Stimulated activated CD8-positive, alpha-beta memory T cell treated with anti-CD3 and anti-CD28 coated beads, Interleukin-4, amount 100 ng/mL, for 24 hours (primary cell): ENCODE measurements around the gene AACS.
"Not testable (repeated sequence)": the region's sequence is repeated elsewhere in the genome, so short reads cannot be mapped to it uniquely, and the experiment has no call there.

Experiments used
- DNase-seq: peaks from one replicate; pipeline ENCODE4 v3.0.0-alpha.2; 2020; ENCODE audit warnings: low read depth

Gene AACS

DNA sequence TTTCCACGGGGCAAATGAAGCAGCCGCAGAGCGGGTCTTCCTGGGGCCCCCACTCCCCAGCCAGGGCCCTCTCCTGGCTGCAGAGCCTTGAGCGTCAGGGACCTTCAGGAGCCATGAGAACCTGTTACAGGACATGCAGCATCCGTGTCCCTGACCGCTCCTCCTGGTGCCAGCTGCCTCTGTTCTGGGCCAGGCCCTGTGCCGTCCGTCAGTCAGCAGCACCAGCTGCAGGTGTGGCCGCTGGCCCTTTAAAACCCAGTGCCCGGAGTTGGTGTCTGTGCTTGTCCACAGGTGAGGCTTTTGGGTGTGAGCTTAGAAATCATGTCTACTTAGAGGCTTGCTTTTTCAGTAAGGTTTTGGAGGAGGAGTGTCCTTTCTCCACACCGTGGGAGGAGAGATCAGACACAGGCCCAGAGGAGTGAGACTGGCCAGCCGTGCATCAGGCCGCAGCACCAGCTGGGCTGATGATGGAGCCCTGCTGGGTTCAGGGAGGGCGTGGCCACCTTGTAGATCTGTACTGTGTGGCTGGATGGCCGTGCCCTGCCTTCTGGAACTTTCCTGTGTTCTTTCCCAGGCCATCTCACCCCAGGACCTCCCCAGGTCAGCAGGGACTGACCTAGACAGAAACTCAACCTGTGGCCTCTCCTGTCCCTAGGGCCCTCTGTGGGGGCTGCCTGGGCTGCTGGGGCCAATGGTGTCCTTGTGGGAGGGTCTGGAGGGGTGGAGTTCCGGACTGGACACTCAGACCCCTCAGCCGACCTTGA, 27.1 kb downstream of the AACS start:
- DNase-seq, result no peak

DNA sequence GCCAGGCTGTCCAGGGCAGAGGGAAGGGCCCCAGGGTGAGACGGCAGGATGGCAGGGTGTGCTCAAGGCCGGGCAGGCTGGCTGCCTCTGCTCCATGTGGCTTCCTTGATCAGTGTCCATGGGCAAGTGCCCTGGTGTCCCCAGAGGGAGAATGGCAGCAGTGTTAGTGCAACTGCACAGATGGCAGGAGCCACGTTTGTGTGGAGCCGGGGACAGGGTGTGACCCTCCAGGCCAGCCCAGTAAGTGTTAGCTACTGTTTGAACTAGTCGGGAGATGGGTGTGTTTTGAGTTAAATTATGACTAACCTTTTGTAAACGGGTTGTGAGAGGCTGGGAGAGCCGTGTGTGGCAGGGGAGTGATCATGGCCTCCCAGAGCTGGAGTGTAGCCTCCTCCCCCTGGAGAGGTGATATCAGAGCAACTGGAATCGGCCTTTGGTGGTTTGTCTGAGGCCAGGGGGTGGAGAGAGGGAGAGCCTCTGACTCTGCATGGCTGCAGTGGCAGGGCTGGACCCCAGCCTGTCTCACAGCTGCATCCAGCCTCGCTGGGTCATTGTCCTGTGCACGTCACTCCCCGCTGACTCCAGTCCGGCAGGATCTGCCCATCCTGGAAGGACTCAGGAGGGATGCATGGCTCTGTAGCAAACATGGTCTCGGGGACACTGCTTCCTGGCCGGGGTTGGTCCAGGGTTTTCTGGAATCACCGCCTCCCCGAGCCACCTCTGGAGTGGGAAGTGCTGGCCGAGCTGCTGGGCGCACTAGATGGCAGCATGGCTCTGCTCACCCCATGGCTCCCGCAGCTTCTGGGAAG, 27.8 kb downstream of the AACS start:
- DNase-seq, result no peak

DNA sequence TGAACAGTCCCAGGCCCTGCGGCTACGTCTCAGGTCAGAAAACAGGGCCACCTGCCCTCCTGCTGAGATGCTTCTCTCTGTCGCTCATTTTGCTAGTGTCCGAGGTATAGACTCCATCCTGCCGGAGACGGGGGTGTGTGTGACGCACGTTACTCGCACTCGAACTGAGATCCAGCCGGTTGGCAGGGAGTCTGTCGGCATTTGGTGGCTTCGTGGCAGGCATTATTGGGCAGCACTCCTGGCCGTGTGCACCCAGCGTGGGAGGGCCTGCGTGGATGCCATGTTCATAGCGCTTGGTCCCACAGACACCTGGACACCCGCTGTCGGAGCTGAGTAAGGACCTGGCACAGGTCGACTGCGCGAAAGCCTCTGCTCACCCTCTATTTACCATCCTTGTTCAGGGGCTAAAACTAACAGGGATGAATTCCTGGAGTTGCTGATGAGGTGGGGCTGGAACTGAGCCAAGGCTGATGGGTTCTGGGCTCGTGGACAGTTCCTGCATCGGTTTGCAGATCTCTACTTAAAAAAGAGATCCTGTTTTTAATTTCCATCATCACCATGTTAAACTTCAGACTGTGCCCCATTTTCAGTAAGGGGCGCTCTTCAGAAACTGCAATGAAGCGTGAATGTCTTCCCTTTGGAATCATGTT, 28.6 kb downstream of the AACS start:
- DNase-seq, result no peak

DNA sequence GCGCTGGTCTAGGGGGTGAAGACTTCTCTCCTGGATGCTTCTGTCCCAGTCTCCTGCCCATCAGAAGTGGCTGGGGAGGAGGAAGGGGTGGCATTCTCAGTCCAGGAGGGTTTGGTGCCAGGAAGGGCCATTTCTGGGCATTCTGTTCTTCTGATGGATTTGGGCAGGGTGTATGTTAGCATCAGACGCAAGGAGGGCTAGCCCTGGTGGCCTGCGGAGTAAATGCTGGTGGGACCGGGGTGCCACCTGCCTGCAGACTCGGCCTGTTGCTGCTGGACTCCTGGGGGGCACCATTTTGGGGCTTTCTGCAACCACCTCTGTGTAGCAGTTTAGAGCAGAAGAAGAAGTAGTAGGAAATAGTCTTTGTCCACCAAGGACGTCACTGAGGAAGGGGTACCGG, 31.7 kb downstream of the AACS start:
- no peak for DNase-seq

DNA sequence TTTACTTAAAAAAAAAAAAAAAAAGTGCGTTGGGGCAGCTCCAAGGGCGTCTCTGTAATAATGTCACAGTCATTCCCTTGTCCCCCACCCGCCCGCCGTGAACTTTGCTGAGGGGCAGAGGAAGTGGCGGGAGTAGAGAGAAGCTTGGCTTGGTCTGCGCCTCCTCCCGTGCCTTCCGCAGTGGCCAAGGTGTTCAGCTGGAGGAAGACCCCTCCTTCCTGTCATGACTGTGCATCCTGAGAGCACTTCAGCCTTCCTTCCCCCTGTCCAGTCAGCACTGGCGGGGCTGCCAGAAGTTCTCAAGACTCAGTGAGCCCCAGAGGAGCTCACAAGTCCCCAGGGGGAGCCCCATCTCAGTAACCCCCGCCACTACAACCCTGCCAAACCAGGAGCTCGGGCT, 32.2 kb downstream of the AACS start:
- no peak for DNase-seq

DNA sequence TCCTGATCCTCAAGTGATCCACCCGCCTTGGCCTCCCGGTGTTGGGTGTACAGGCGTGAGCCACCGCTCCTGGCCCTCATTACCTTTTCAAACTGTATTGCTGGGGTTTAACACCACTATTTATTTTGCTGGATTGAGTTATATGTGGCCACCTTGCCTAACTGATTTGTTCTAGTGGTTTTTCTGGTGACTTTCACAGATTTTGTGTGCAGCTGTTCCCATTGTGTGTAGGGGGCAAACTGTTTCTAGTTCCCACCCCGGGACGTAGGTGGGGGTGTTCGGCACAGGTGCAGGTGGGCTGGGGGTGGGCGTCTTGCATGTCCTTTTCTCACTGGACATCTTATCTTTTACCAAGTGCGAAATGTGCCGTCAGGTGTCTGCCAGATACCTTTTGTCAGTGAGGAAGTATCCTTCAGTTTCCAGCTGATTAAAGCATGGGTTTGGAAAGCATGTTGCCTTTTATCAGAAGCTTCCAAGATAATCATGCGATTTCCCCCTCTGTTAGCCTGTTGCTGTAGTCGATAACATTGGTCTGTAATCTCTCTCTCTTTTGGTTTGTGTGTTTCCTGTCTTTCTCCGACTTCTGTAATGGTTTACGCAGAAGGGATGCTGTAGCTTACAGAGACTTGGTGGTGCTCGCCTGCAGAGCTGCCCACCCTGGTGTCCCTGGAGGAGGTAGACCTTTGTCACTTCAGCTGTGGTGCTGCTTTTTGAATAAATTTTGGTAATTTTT, 33.6 kb downstream of the AACS start:
- no peak for DNase-seq

DNA sequence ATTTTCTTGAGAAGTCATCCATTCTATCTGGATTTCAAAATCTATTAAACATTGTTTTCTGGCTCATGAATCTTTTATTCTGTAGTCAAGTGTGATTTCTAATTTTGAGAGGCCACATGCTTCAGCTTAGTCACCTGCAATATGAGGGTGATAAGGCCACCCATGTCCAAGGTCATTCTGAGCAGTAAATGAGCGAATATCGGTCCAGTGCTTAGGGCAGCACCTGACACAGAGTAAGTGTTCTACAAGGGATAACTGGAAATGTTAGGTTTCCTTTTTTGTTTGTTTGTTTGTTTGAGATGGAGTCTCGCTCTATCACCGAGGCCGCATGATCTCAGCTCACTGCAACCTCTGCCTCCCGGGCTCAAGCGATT, 34.2 kb downstream of the AACS start:
- no peak for DNase-seq

DNA sequence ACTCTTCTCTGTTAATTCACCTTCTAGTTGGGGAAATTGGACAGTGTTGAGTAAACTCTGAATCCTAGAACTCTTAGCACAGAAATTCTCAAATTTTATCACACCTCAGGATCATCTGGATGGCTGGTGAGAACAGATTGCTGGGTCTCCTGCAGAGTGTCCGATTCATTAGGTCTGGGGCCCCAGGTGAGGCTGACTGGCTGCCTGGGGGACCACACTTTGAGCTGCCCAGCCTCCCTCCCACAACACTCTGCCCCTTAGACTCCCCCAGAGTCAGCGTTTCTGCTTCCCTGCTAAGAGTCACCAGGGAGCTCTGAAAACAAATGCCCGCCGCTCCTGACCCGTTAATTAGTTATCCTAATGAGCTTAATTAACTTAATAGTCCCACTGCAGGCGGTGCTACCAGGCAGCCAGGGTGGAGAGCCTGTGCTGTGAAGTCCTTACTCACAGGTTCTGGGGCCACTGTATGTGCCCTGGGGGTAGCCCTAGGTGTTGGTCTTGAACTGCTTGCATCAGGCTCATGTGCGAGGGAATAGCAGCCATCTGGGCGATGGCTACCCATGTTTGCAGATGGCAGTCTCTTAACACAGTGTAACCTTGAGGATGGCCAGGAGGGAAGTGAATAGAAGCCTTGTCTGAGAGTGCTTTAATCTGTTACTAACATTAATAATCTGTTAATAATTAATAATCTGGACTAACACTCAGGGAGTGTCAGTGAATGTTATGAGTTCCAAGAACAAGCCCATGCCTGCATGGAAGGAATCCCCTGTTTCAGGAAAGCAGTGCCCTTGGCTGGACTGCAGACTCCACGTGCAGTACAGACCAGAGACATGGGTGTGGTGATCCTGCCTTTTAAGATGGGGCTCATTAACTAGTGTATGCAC, 35.6 kb downstream of the AACS start:
- DNase-seq, result no peak

DNA sequence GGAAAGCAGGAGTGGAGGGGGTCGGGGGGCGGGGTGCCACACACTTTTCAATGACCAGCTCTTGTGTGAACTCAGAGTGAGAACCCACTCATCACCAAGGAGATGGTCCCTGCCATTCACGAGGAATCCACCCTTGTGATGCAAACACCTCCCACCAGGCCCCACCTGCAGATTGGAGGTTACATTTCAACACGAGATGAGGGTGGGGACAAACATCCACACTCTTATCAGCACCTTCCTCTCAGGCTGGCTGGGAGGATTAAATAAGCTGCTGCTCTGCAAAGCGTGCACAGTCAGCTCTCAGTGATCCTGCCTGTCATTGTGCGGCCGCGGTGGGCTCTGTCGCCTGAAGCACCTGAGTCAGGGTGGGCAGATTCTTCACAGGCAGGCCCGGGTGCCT, 39.7 kb downstream of the AACS start:
- no peak for DNase-seq

DNA sequence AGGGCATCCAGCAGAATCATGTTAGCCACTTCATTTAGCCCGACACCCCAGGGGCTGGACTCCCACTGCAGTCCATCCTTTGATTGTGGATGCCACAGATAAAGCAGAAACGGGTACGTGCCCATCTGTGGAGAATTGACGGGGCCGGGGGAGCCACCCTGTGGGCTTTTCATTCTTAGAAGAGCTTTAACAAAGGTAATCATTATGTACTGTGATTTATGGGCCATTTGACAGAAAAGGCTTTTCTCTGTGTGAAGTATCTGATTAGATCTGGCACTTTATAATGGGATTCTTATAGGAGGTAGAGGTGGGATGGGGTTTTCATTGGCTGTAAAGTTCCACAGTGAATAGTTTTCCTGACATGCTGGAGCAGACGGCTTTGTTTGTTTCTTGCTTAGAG, 40.4 kb downstream of the AACS start:
- DNase-seq, result no peak

DNA sequence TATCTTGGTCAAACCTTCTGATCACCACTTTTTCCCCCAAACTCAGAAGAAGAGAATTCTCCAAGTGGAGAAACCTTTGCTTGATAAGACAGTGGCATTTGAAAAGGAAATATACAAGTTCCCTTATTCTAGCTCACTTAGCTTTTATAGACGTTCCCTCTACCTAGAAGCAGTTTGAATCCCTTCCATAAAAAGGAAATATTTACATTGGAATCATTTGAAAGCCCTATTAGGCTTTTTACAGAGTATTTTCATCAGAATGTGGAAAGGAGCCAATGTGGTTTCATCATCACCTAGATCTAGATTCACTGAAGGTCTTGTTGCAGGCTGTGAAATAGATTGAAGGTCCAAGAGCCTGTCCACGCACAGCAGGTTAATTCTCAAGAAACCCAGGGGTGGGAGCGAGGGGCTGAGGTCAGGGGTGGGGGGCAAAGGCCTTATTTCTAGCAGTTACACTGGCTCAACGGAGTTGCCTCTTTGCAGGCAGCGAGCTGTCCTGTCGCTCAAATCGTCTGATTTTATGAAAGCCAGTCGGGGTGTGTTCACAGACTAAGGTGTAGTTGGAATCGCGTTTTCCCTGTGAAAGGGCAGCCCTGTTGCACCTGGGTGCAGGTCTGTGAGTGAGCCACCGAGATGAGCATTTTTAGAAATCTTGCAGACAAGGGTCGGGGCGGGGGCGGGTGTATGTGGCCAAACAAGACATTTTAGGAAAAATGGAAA, 45.6 kb downstream of the AACS start:
- DNase-seq, result no peak

DNA sequence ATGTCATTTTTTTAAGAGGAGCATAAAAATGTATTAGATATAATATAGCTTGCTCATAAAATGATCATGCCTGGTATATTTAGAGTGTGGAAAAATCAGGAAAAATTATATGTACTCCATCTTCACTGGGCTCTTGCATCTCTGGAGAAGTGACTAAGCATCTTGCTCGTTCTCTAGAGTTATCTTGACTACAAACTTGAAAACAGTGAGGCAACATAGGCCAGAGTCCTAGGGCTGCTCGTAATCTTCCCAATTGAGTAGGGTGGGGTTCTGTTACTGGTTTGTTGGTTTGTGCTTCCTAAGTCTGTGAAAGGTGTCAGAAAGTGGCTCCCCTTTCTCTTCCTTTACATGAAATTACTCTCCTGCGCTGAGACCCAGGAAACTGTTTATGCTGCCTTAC, 46.2 kb downstream of the AACS start:
- DNase-seq, result no peak

DNA sequence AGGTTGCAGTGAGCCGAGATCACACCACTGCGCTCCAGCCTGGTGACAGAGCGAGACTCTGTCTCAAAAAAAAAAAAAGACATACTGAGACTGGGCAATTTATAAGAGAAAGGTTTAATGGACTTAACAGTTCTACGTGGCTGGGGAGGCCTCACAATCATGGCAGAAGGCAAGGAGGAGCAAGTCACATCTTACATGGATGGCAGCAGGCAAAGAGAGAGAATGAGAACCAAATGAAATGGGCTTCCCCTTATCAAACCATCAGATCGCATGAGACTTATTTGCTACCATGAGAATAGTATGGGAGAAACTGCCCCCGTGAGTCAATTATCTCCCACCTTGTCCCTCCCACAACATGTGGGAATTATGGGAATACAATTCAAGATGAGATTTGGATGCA, 47.4 kb downstream of the AACS start:
- DNase-seq, result not testable (repeated sequence)

DNA sequence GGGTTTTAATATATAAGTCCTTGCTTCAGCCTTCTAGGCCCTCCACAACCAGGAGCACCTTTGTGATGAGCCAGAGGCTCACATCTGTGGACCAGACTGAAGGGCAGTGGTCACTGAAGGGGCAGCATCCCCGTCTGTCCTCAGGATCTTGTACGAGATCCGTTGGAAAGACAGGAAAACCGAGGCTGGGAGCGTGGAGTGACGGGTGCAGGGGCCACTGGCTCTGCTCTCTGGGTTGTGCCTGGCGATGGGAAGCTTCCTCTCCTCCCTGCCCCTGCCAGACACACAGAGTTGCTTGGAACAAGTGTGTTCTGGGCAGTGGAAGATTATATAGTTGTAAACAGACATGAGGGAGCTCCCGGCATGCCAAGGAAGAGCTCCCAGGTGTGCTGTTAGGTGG, 48.0 kb downstream of the AACS start:
- DNase-seq, result no peak

DNA sequence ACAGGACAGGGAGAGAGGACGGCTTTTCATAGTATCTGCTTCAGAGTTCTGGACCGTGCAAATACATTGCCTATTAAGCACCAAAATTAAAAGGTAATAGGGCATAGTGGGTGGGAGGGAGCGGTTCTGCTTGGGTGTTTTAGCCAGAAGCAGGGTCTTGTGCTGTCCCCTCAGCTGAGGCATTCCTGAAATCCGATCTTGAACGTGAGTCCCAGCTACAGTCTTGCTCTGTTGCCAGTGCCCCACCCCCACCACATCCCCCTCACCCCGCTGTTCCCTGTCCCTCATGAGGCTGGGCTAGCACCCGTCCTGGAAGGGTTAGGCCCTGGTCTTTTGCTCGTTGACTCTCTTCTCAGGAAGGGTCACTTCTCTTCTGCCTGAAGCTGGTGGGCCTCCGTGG, 48.6 kb downstream of the AACS start:
- no peak for DNase-seq

DNA sequence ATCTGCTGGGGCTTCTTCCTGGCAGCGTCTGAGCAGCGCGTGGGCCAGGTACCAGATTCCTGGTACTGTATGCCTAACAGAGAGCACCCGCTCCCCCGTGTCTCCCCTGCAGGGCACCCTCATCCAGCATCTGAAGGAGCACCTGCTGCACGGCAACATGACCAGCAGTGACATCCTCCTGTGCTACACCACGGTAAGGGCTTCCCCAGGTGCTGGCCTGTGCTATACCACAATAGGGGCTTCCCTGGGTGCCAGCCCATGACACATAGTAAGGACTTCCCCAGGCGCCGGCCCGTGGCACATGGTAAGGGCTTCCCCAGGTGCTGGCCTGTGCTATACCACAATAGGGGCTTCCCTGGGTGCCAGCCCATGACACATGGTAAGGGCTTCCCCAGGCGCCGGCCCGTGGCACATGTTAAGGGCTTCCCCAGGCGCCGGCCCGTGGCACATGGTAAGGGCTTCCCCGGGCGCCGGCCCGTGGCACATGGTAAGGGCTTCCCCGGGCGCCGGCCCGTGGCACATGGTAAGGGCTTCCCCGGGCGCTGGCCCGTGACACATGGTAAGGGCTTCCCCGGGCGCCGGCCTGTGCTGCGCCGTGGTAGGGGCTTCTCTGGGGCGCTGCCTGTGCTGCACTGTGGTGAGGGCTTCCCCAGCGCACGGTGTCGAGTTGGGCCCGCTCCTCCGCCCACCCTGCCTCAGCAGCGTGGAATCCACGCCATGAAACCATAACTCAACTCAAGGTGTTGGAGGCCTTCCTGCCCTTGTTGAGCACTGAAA, 49.3 kb downstream of the AACS start:
- no peak for DNase-seq

DNA sequence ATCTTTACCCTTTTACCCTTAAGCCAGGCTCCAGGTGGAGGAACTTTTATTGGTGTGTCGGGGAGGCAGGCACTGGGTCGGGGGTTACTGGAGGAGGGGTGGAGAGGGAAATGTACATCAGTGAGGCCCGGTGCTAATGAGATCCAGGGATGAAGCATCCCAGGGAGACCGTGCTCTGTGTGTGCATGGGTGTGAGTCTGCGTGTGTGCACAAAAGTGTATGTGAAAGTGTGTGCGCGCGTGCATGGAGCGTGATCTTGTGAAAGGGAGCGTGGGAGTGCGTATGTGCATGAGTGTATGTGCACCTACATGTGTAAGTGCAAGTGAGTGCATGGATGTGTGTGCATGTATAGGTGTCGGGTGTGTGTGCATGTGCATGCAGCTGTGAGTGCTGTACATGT, 55.3 kb downstream of the AACS start:
- DNase-seq, result no peak

DNA sequence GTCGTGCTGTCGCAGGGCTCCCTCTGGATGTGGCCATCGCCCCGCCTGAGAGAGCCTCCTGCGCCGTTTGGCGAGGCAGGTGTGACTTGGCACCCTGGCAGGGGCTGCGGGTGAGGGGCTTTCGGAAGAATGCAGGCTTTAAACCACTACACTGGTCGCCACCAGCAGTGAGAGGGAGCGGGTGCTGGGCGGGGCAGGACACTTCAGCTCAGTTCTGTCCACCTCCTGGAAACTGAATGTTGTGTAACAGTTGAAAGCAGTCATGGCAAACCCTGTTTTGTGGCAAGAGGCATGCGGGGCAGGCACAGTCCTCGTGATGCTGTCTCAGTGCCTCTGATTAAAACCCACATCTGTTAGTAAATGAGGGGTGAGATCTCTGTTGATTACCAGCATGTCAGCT, 55.9 kb downstream of the AACS start:
- DNase-seq, result no peak

DNA sequence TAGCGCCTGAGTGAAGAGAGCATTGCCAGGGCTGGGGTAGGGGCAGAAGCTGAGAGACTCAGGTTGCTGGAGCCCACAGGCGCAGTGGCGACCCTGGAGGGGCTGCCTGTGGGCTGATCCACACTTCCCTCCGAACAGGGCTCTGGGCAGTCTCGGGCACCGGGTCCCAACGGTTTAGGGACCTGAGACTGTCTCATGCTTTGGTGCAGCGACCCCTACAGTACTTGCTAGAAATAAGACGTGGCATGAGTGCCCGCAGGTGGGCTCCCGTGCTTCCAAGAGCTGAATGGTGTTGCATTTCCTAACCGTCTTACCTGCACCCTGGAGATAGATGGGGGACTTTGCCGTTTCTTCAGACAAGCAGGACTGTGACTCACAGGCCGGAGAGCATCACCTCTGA, 57.4 kb downstream of the AACS start:
- DNase-seq, result no peak

DNA sequence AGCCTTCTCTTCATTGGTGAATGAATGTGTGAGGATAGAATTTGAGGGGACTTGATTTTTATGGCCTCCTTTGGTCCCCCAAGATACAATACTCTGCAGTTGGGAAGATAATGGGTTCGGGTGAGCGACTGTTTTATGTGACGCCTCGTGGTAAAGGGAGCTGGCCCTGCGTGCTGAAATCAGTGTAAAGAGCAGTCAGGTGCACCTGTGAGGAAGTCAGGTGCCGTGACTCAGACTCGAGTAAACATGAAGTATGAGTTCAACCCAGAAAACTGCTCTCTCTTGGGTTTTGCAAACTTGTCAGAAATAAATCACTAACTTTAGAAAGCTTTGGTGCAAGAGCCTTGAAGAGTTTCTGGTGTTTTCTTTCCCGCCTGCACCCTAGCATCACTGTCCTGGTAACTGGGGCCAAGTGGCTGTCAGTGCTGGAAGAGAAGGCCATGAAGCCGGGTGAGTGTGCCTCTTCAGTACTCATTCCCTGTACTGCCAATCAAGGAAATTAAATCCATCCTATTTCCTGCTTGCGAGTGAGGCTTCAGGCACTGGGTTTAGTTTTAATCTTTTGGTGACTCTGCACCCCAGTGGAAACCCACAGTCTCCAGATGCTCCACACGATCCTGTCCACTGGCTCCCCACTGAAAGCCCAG, 59.2 kb downstream of the AACS start:
- no peak for DNase-seq
